A549 (cell line): Measurements from ENCODE around the gene AXL. TPM values are rescaled to one million over a fixed set of nuclear protein-coding genes. Genes with fewer than 3 reads are reported as not detected.

Source experiments
- ATAC-seq, 2 experiments: fragments of 200-7000 bp in 1 of 2; fragments of >200 bp in 1 of 2; cut with Nextera tagmentation in 1 of 2; cut with Tn5 transposase in 1 of 2; 3 replicates each; pipeline versions ENCODE4 v1.8.0 to v1.9.1; 2018 to 2020; ENCODE audit warnings: mild to moderate bottlenecking in 1 of 2, moderate library complexity in 1 of 2
- CTCF ChIA-PET: fragments of 300-600 bp; sonication (Branson Sonifier 250); formaldehyde crosslinking; extraction: SDS; loops from one replicate; lab custom pipeline; 2021; ENCODE audit warnings: antibody characterized with exemption, inconsistent platforms; lab: Yijun Ruan, JAX
- POLR2A ChIA-PET: fragments of 350-600 bp; formaldehyde crosslinking; extraction: SDS; loops from one replicate; lab custom pipeline; 2021; ENCODE audit warnings: antibody characterized with exemption, inconsistent platforms; lab: Yijun Ruan, JAX
- DNase-seq, 2 experiments: peaks; one replicate each; pipeline versions ENCODE4 v3.0.0 to v3.0.0-alpha.2; 2011 to 2016; ENCODE audit warnings: low read depth in 1 of 2, low spot score in 1 of 2
- FAIRE-seq: peaks from 2 replicates; lab custom pipeline; 2011; peaks lifted over from hg19 to GRCh38; lab: Jason Lieb, UNC
- H3K27ac ChIP-seq, 2 experiments: fragments of >200 bp; sonication (Bioruptor Twin); formaldehyde crosslinking; 3 replicates each; pipeline ENCODE4 v1.5.1; 2016 to 2017
- H3K4me1 ChIP-seq: fragments of >200 bp; sonication (Bioruptor Twin); formaldehyde crosslinking; 3 replicates; pipeline ENCODE4 v1.6.1; 2016
- H3K4me2 ChIP-seq: fragments of >200 bp; sonication (Bioruptor Twin); formaldehyde crosslinking; 3 replicates; pipeline ENCODE4 v1.6.1; 2016
- H3K4me3 ChIP-seq: fragments of >200 bp; sonication (Bioruptor Twin); formaldehyde crosslinking; 3 replicates; pipeline ENCODE4 v1.5.1; 2016
- H3K9me3 ChIP-seq: fragments of >200 bp; sonication (Bioruptor Twin); formaldehyde crosslinking; 3 replicates; pipeline ENCODE4 v1.6.1; 2016
- BHLHE40 ChIP-seq: IDR thresholded peaks from 2 replicates; pipeline ENCODE4 v1.6.1; 2012; ENCODE audit warnings: low read depth, low read length, inconsistent platforms
- EP300 ChIP-seq, 2 experiments: fragments of >200 bp; sonication (Bioruptor Twin); formaldehyde crosslinking; IDR thresholded peaks; 2 replicates in 1 of 2; 3 replicates in 1 of 2; pipeline ENCODE4 v1.6.1; 2016 to 2017
- FOSB ChIP-seq: fragments of 250-450 bp; sonication (Bioruptor Pico); IDR thresholded peaks from 2 replicates; pipeline ENCODE4 v1.5.0; 2020; ENCODE audit warnings: mild to moderate bottlenecking, moderate library complexity
- FOSL2 ChIP-seq, 2 experiments: fragments of 450-650 bp in 1 of 2; fragments of >200 bp in 1 of 2; sonication (Bioruptor Twin) in 1 of 2; formaldehyde crosslinking; IDR thresholded peaks; 2 replicates each; pipeline versions ENCODE4 v1.5.0 to v1.6.1; 2016 to 2020; ENCODE audit warnings: mild to moderate bottlenecking in 1 of 2, moderate library complexity in 1 of 2
- FOXS1 ChIP-seq: fragments of 250-450 bp; sonication (Bioruptor Pico); IDR thresholded peaks from 2 replicates; pipeline ENCODE4 v1.5.0; 2020; ENCODE audit warnings: mild to moderate bottlenecking, moderate library complexity
- GATA3 ChIP-seq: IDR thresholded peaks from 2 replicates; pipeline ENCODE4 v1.6.1; 2012; ENCODE audit warnings: borderline replicate concordance
- HOXB13 ChIP-seq: fragments of 250-450 bp; sonication (Bioruptor Pico); IDR thresholded peaks from 2 replicates; pipeline ENCODE4 v1.5.0; 2020; ENCODE audit warnings: low read depth, mild to moderate bottlenecking, moderate library complexity
- HOXB5 ChIP-seq: fragments of 250-450 bp; sonication (Bioruptor Pico); IDR thresholded peaks from 2 replicates; pipeline ENCODE4 v1.5.0; 2020; ENCODE audit warnings: mild to moderate bottlenecking, moderate library complexity
- KDM5A ChIP-seq: fragments of 200-600 bp; sonication (generic); IDR thresholded peaks from 2 replicates; pipeline ENCODE4 v1.6.1; 2016; ENCODE audit warnings: antibody characterized with exemption, mild to moderate bottlenecking
- NFE2L2 ChIP-seq: fragments of 150-350 bp; conservative IDR thresholded peaks from 2 replicates; pipeline ENCODE4 v1.6.1; 2014; ENCODE audit warnings: low read length
- NPAS2 ChIP-seq: fragments of 250-450 bp; sonication (Bioruptor Pico); IDR thresholded peaks from 2 replicates; pipeline ENCODE4 v1.8.0; 2022; ENCODE audit warnings: mild to moderate bottlenecking, moderate library complexity, borderline replicate concordance
- NR3C1 ChIP-seq: fragments of >200 bp; sonication (Bioruptor Twin); formaldehyde crosslinking; IDR thresholded peaks from 3 replicates; pipeline ENCODE4 v1.6.1; 2017
- POLR2AphosphoS2 ChIP-seq: conservative IDR thresholded peaks from 2 replicates; pipeline ENCODE4 v1.6.1; 2012; ENCODE audit warnings: low read length, improper control_type of control experiment, inconsistent platforms
- RAD21 ChIP-seq, 2 experiments: fragments of >200 bp in 1 of 2; sonication (Bioruptor Twin) in 1 of 2; formaldehyde crosslinking in 1 of 2; IDR thresholded peaks in 1 of 2; conservative IDR thresholded peaks in 1 of 2; 2 replicates in 1 of 2; 3 replicates in 1 of 2; pipeline ENCODE4 v1.6.1; 2012 to 2018; ENCODE audit warnings: inconsistent platforms in 1 of 2
- RCOR1 ChIP-seq: fragments of 150-350 bp; IDR thresholded peaks from 2 replicates; pipeline ENCODE4 v1.6.1; 2014; ENCODE audit warnings: antibody characterized with exemption, low read length, low read depth
- RNF2 ChIP-seq: fragments of 200-600 bp; sonication (generic); IDR thresholded peaks from 2 replicates; pipeline ENCODE4 v1.6.1; 2016; ENCODE audit warnings: low read depth, mild to moderate bottlenecking, antibody characterized with exemption, moderate library complexity, borderline replicate concordance
- SMC3 ChIP-seq: fragments of >200 bp; sonication (Bioruptor Twin); formaldehyde crosslinking; IDR thresholded peaks from 3 replicates; pipeline ENCODE4 v1.6.1; 2018; ENCODE audit warnings: inconsistent platforms
- SREBF2 ChIP-seq: fragments of 450-650 bp; IDR thresholded peaks from 2 replicates; pipeline ENCODE4 v1.6.1; 2014; ENCODE audit warnings: mild to moderate bottlenecking, moderate library complexity
- TP53 ChIP-seq: fragments of 250-450 bp; sonication (Bioruptor Pico); IDR thresholded peaks from 2 replicates; pipeline ENCODE4 v1.5.0; 2021; ENCODE audit warnings: mild to moderate bottlenecking, moderate library complexity
- ZNF302 ChIP-seq: fragments of 250-450 bp; sonication (Bioruptor Pico); IDR thresholded peaks from 2 replicates; pipeline ENCODE4 v1.9.0; 2021; ENCODE audit warnings: inconsistent platforms, mild to moderate bottlenecking, moderate library complexity
- WGBS: methylation state at CpG from one replicate; pipeline ENCODE4 v1.1.6; 2017; ENCODE audit errors: missing lambda C conversion rate; 5-methylcytosine and 5-hydroxymethylcytosine counted together
- polyA plus RNA-seq, 4 experiments: library from polyadenylated mRNA; depleted of rRNA in 3 of 4; stranded (reverse); fragments of >200 nt; fragmentation: RNase III in 1 of 4; extraction: RNeasy Plus Mini Kit Qiagen cat#74134 plus additional on column Dnase treatment in 1 of 4; gene quantifications; 2 replicates in 3 of 4; 3 replicates in 1 of 4; pipeline ENCODE4 v1.2.3, GENCODE V29; 2011 to 2017
- TF ChIP-seq, protein P1 (sequence below): fragments of 450-650 bp; IDR thresholded peaks from 2 replicates; pipeline ENCODE4 v1.6.1; 2014; ENCODE audit warnings: antibody characterized with exemption
- TF ChIP-seq, protein P2 (sequence below): fragments of >200 bp; sonication (Bioruptor Twin); formaldehyde crosslinking; IDR thresholded peaks from 2 replicates; pipeline ENCODE4 v1.6.1; 2016
- TF ChIP-seq, protein P3 (sequence below): fragments of 250-450 bp; sonication (Bioruptor Pico); IDR thresholded peaks from 2 replicates; pipeline ENCODE4 v1.5.0; 2020; ENCODE audit warnings: low read depth, mild to moderate bottlenecking, moderate library complexity
- TF ChIP-seq, protein P4 (sequence below): fragments of 200-600 bp; sonication (generic); IDR thresholded peaks from 2 replicates; pipeline ENCODE4 v1.6.1; 2016; ENCODE audit warnings: antibody characterized with exemption, mild to moderate bottlenecking, moderate library complexity
- TF ChIP-seq, protein P5 (sequence below): IDR thresholded peaks from 2 replicates; pipeline ENCODE4 v1.6.1; 2012
- TF ChIP-seq, protein P6 (sequence below): fragments of 150-350 bp; IDR thresholded peaks from 2 replicates; pipeline ENCODE4 v1.6.1; 2014; ENCODE audit warnings: low read depth, mild to moderate bottlenecking, low read length
- TF ChIP-seq, protein P7 (sequence below): IDR thresholded peaks from 2 replicates; pipeline ENCODE4 v1.6.1; 2012; ENCODE audit warnings: low read depth, borderline replicate concordance
- TF ChIP-seq, protein P8 (sequence below): fragments of >200 bp; sonication (Bioruptor Twin); formaldehyde crosslinking; IDR thresholded peaks from 3 replicates; pipeline ENCODE4 v1.6.1; 2016

The AXL gene
- polyA plus RNA-seq, 2 of the 4 experiments (the other 2 are of a cell fraction): 45.4 to 60.1 TPM

DNA sequence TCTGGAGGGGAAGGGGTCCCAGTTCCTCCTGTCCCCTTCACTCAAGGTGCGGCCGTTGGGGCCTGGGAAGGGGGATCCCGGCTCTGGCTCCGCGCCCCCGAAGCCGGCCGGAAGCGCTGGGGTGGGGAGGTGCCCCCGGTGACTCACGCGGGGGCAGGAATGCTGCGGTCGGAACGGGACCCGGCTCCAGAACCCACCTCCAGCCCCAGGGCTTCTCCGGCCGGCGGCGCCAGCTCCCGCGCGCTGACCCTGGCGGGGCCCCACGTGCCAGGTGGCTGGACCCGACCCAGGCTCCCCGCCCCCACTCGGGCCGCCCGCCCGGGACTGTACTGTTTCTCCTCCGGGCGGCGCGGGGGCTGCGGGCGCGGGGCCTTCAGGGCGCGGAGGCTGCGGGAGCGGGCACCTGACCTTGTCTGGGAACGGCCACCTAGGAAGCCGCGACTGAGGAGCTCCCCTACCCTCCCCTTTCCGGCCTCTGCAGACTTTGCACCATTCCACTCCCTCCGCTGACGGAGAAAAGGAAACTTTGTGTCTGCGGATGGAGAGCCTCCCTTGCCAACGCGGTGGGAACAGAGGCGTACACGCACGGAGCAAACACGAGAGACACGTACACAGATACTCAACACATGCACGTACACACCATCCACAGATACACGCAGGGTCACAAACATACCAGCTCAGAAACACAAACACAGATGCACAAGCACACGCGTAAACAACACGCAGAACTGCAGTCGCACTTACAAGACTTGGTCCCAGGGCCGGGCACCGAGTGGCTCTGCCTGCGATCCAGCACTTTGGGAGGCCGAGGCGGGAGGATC, 7.2 kb downstream of the AXL start:
- peak; percentile 95 to 97 for DNase-seq
- POLR2A ChIA-PET: interaction anchor here (0.6 to 4.9 kb wide), 24 partner anchors 8 to 512 kb away, joined by 3 to 85 read pairs (median 4); partner anchors contain the start of genes B9D2, CCDC97, CYP2S1 and DMAC2
- 4% methylated on average over 55 of the region's 67 CpGs for WGBS
- peak; percentile 96 for FAIRE-seq
- no peaks in the 10 kb centered on the region for H3K9me3 ChIP-seq
- H3K4me2 ChIP-seq: peak overlapping the region; percentile 91
- ATAC-seq: peak; percentile 73 to 77
- peaks cover 64% of the 10 kb centered on the region for H3K4me1 ChIP-seq
- peak overlapping the region; percentile 91 to 95 for H3K27ac ChIP-seq
- H3K4me3 ChIP-seq: peak overlapping the region; percentile 41
- CTCF ChIA-PET: interaction anchor here (0.7 to 16.4 kb wide), 13 partner anchors 9 to 83 kb away, joined by 3 to 295 read pairs (median 5); partner anchors contain the start of gene HNRNPUL1
- TF ChIP-seq, protein P1, sequence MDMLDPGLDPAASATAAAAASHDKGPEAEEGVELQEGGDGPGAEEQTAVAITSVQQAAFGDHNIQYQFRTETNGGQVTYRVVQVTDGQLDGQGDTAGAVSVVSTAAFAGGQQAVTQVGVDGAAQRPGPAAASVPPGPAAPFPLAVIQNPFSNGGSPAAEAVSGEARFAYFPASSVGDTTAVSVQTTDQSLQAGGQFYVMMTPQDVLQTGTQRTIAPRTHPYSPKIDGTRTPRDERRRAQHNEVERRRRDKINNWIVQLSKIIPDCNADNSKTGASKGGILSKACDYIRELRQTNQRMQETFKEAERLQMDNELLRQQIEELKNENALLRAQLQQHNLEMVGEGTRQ: peak; percentile 49
- TF ChIP-seq, protein P2, sequence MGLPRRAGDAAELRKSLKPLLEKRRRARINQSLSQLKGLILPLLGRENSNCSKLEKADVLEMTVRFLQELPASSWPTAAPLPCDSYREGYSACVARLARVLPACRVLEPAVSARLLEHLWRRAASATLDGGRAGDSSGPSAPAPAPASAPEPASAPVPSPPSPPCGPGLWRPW: no peak
- TF ChIP-seq RCOR1 (no peak; the same call in 1 of the 2 replicates), NR3C1 (no peak), RAD21 (conservative IDR thresholded peaks at IDR 0.05 in 1 of 2, IDR thresholded peaks at IDR 0.05 in 1 of 2) (peak in 1 of 2 experiments; percentile 36; a peak in 3 of 5 replicates), HOXB5 (CRISPR knock-in tag) (peak; percentile 97), FOSB (CRISPR knock-in tag) (peak; percentile 91), SREBF2 (no peak), KDM5A (no peak), SMC3 (no peak; the same call in 1 of the 3 replicates), FOSL2 (IDR thresholded peaks at IDR 0.05) (peak; percentile 62), FOSL2 (CRISPR knock-in tag; IDR thresholded peaks at IDR 0.05) (peak; percentile 96), EP300 (IDR thresholded peaks at IDR 0.05) (peak; percentile 72 to 93; a peak in 3 of 5 replicates), BHLHE40 (peak; percentile 95), GATA3 (peak; percentile 80; the same call in 1 of the 2 replicates), FOXS1 (peak; percentile 86), ZNF302 (CRISPR knock-in tag) (peak; percentile 81), NPAS2 (CRISPR knock-in tag) (peak; percentile 73; the same call in 1 of the 2 replicates), TP53 (CRISPR knock-in tag) (peak; percentile 65), RNF2 (peak; percentile 76; the same call in 1 of the 2 replicates), NFE2L2 (no peak), HOXB13 (CRISPR knock-in tag) (peak; percentile 90), POLR2AphosphoS2 (peak; percentile 51; the same call in 1 of the 2 replicates)
- TF ChIP-seq, protein P3, sequence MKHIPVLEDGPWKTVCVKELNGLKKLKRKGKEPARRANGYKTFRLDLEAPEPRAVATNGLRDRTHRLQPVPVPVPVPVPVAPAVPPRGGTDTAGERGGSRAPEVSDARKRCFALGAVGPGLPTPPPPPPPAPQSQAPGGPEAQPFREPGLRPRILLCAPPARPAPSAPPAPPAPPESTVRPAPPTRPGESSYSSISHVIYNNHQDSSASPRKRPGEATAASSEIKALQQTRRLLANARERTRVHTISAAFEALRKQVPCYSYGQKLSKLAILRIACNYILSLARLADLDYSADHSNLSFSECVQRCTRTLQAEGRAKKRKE: peak; percentile 98
- TF ChIP-seq, protein P4, sequence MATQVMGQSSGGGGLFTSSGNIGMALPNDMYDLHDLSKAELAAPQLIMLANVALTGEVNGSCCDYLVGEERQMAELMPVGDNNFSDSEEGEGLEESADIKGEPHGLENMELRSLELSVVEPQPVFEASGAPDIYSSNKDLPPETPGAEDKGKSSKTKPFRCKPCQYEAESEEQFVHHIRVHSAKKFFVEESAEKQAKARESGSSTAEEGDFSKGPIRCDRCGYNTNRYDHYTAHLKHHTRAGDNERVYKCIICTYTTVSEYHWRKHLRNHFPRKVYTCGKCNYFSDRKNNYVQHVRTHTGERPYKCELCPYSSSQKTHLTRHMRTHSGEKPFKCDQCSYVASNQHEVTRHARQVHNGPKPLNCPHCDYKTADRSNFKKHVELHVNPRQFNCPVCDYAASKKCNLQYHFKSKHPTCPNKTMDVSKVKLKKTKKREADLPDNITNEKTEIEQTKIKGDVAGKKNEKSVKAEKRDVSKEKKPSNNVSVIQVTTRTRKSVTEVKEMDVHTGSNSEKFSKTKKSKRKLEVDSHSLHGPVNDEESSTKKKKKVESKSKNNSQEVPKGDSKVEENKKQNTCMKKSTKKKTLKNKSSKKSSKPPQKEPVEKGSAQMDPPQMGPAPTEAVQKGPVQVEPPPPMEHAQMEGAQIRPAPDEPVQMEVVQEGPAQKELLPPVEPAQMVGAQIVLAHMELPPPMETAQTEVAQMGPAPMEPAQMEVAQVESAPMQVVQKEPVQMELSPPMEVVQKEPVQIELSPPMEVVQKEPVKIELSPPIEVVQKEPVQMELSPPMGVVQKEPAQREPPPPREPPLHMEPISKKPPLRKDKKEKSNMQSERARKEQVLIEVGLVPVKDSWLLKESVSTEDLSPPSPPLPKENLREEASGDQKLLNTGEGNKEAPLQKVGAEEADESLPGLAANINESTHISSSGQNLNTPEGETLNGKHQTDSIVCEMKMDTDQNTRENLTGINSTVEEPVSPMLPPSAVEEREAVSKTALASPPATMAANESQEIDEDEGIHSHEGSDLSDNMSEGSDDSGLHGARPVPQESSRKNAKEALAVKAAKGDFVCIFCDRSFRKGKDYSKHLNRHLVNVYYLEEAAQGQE: peak; percentile 25; the same call in 1 of the 2 replicates
- TF ChIP-seq, protein P5, sequence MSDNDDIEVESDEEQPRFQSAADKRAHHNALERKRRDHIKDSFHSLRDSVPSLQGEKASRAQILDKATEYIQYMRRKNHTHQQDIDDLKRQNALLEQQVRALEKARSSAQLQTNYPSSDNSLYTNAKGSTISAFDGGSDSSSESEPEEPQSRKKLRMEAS: peak; percentile 72
- TF ChIP-seq, protein P6, sequence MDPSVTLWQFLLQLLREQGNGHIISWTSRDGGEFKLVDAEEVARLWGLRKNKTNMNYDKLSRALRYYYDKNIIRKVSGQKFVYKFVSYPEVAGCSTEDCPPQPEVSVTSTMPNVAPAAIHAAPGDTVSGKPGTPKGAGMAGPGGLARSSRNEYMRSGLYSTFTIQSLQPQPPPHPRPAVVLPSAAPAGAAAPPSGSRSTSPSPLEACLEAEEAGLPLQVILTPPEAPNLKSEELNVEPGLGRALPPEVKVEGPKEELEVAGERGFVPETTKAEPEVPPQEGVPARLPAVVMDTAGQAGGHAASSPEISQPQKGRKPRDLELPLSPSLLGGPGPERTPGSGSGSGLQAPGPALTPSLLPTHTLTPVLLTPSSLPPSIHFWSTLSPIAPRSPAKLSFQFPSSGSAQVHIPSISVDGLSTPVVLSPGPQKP: 0 out of 2 replicates have a peak, but pooled peaks have one; percentile 73
- TF ChIP-seq, protein P7, sequence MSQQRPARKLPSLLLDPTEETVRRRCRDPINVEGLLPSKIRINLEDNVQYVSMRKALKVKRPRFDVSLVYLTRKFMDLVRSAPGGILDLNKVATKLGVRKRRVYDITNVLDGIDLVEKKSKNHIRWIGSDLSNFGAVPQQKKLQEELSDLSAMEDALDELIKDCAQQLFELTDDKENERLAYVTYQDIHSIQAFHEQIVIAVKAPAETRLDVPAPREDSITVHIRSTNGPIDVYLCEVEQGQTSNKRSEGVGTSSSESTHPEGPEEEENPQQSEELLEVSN: no peak; the same call in 1 of the 2 replicates
- TF ChIP-seq, protein P8, sequence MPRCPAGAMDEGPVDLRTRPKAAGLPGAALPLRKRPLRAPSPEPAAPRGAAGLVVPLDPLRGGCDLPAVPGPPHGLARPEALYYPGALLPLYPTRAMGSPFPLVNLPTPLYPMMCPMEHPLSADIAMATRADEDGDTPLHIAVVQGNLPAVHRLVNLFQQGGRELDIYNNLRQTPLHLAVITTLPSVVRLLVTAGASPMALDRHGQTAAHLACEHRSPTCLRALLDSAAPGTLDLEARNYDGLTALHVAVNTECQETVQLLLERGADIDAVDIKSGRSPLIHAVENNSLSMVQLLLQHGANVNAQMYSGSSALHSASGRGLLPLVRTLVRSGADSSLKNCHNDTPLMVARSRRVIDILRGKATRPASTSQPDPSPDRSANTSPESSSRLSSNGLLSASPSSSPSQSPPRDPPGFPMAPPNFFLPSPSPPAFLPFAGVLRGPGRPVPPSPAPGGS: peak; percentile 88; the same call in 2 of the 3 replicates
